GM13977 (cell line): ENCODE results near the gene NCR3LG1.

Experiments
- DNase-seq: peaks from one replicate; pipeline ENCODE4 v3.0.0; 2012; ENCODE audit warnings: low spot score
- CTCF ChIP-seq: IDR thresholded peaks from 2 replicates; pipeline ENCODE4 v1.5.1; 2012; ENCODE audit warnings: mild to moderate bottlenecking, control low read depth; ENCODE audit not compliant: insufficient read depth; ENCODE audit errors: extremely low read depth, missing control alignments
- in situ Hi-C: fragments of 300-500 bp; cut with MboI; formaldehyde crosslinking; loops from one replicate; pipeline ENCODE4 v1.12.0; 2022; ENCODE audit warnings: low sequenced_read_pairs, low pct_unique_long_range_greater_than_20kb, mixed read lengths, inconsistent platforms; ENCODE audit not compliant: unreplicated experiment

The NCR3LG1 gene

GRCh38 chr11:17381156-17381555 is 29.6 kb downstream of the NCR3LG1 start:
- no peak for DNase-seq
- no peak for TF ChIP-seq CTCF
- in situ Hi-C loops: loop anchor here (10.0 kb wide), 1 partner anchor 124 kb away; no protein-coding TSS in a partner anchor

- DNase-seq: no peak
- no peak for TF ChIP-seq CTCF
- in situ Hi-C loops: loop anchor here (10.0 kb wide), 1 partner anchor 123 kb away; no protein-coding TSS in a partner anchor
These were observed 30.6 kb downstream of the NCR3LG1 start for GRCh38 chr11:17382046-17382728.

- DNase-seq: no peak
- in situ Hi-C loops: loop anchor here (10.0 kb wide), 1 partner anchor 121 kb away; no protein-coding TSS in a partner anchor
- no peak for TF ChIP-seq CTCF
These were observed 31.9 kb downstream of the NCR3LG1 start for GRCh38 chr11:17383461-17383860.

- peak; percentile 61 for DNase-seq
- peak; percentile 87 for TF ChIP-seq CTCF
- in situ Hi-C loops: loop anchor here (10.0 kb wide), 1 partner anchor 121 kb away; no protein-coding TSS in a partner anchor
These were observed 32.5 kb downstream of the NCR3LG1 start for GRCh38 chr11:17384002-17384511.

GRCh38 chr11:17385492-17385891 is 33.9 kb downstream of the NCR3LG1 start:
- TF ChIP-seq CTCF: no peak
- DNase-seq: no peak
- in situ Hi-C loops: loop anchor here (10.0 kb wide), 1 partner anchor 119 kb away; no protein-coding TSS in a partner anchor

- in situ Hi-C loops: loop anchor here (10.0 kb wide), 1 partner anchor 119 kb away; no protein-coding TSS in a partner anchor
- no peak for DNase-seq
- TF ChIP-seq CTCF: no peak
These were observed 34.3 kb downstream of the NCR3LG1 start for GRCh38 chr11:17385926-17386325.
